ENCODE results near the gene MACROD2. TPM values are rescaled to one million over a fixed set of nuclear protein-coding genes. Genes with fewer than 3 reads are reported as not detected.

MACROD2 gene
- total RNA-seq, 1 experiment from 2014 or later, result 3.1 TPM

GRCh38 chr20:15162079-15162647 lies 1166.8 kb downstream of the MACROD2 start:
- no peak for TF ChIP-seq CTCF (IDR thresholded peaks at IDR 0.05; ENCODE audit: unreplicated experiment)
- no TSS peak for BruUV-seq (replicated peaks)
- Mint-ChIP-seq H3K27ac (ENCODE audit: low read depth, unreplicated experiment) (no peak overlapping the region), H3K27me3 (ENCODE audit: insufficient read depth, unreplicated experiment) (no peaks in the 10 kb centered on the region), H3K36me3 (ENCODE audit: insufficient read depth, unreplicated experiment) (no peaks in the 10 kb centered on the region), H3K4me1 (ENCODE audit: insufficient read depth, unreplicated experiment) (no peaks in the 10 kb centered on the region), H3K9me3 (ENCODE audit: unreplicated experiment) (peaks cover 7% of the 10 kb centered on the region), H3K4me3 (ENCODE audit: unreplicated experiment) (no peak overlapping the region)
- ChIA-PET POLR2A (interaction anchor here (0.6 kb wide), 1 partner anchor 95 kb away, joined by 3 read pairs; no protein-coding TSS in a partner anchor), CTCF (interaction anchor here (0.6 kb wide), 1 partner anchor 94 kb away, joined by 3 read pairs; no protein-coding TSS in a partner anchor)
- DNase-seq (ENCODE audit: unreplicated experiment), result no peak
- intact Hi-C loops (cut with micrococcal nuclease), result no loop called here

- no TSS peak for BruUV-seq (replicated peaks)
- DNase-seq (ENCODE audit: unreplicated experiment), result no peak
- no peaks in the 10 kb centered on the region for H3K36me3 Mint-ChIP-seq (ENCODE audit: insufficient read depth, unreplicated experiment)
- intact Hi-C loops (cut with micrococcal nuclease), result no loop called here
- no peak overlapping the region for H3K27ac Mint-ChIP-seq (ENCODE audit: low read depth, unreplicated experiment)
- peaks cover 7% of the 10 kb centered on the region for H3K9me3 Mint-ChIP-seq (ENCODE audit: unreplicated experiment)
- ChIA-PET POLR2A (interaction anchor here (0.6 kb wide), 2 partner anchors 59 to 297 kb away, joined by 3 read pairs; no protein-coding TSS in a partner anchor), CTCF (interaction anchor here (0.6 to 1.3 kb wide), 3 partner anchors 10 to 853 kb away, joined by 3 read pairs; no protein-coding TSS in a partner anchor)
- H3K4me1 Mint-ChIP-seq (ENCODE audit: insufficient read depth, unreplicated experiment), result no peaks in the 10 kb centered on the region
- H3K27me3 Mint-ChIP-seq (ENCODE audit: insufficient read depth, unreplicated experiment), result no peaks in the 10 kb centered on the region
- H3K4me3 Mint-ChIP-seq (ENCODE audit: unreplicated experiment), result no peak overlapping the region
- no peak for TF ChIP-seq CTCF (IDR thresholded peaks at IDR 0.05; ENCODE audit: unreplicated experiment)
These were observed 1168.3 kb downstream of the MACROD2 start for GRCh38 chr20:15163632-15164031.

GRCh38 chr20:15164726-15165125 lies 1169.4 kb downstream of the MACROD2 start:
- Mint-ChIP-seq H3K4me1 (ENCODE audit: insufficient read depth, unreplicated experiment) (no peaks in the 10 kb centered on the region), H3K27ac (ENCODE audit: low read depth, unreplicated experiment) (no peak overlapping the region), H3K9me3 (ENCODE audit: unreplicated experiment) (peaks cover 7% of the 10 kb centered on the region), H3K36me3 (ENCODE audit: insufficient read depth, unreplicated experiment) (no peaks in the 10 kb centered on the region), H3K4me3 (ENCODE audit: unreplicated experiment) (no peak overlapping the region), H3K27me3 (ENCODE audit: insufficient read depth, unreplicated experiment) (no peaks in the 10 kb centered on the region)
- BruUV-seq (replicated peaks), result no TSS peak
- DNase-seq (ENCODE audit: unreplicated experiment), result no peak
- TF ChIP-seq CTCF (IDR thresholded peaks at IDR 0.05; ENCODE audit: unreplicated experiment), result no peak
- CTCF ChIA-PET, result no interaction called here
- POLR2A ChIA-PET, result no interaction called here
- intact Hi-C loops (cut with micrococcal nuclease), result no loop called here

GRCh38 chr20:15166744-15167143 lies 1171.4 kb downstream of the MACROD2 start:
- Mint-ChIP-seq H3K27me3 (ENCODE audit: insufficient read depth, unreplicated experiment) (no peaks in the 10 kb centered on the region), H3K4me1 (ENCODE audit: insufficient read depth, unreplicated experiment) (no peaks in the 10 kb centered on the region), H3K4me3 (ENCODE audit: unreplicated experiment) (no peak overlapping the region), H3K9me3 (ENCODE audit: unreplicated experiment) (peaks cover 6% of the 10 kb centered on the region), H3K27ac (ENCODE audit: low read depth, unreplicated experiment) (no peak overlapping the region), H3K36me3 (ENCODE audit: insufficient read depth, unreplicated experiment) (no peaks in the 10 kb centered on the region)
- ChIA-PET CTCF (no interaction called here), POLR2A (no interaction called here)
- TF ChIP-seq CTCF (IDR thresholded peaks at IDR 0.05; ENCODE audit: unreplicated experiment), result no peak
- no TSS peak for BruUV-seq (replicated peaks)
- no peak for DNase-seq (ENCODE audit: unreplicated experiment)
- intact Hi-C loops (cut with micrococcal nuclease), result no loop called here

All from MCF 10A (cell line).